Measurements from ENCODE around the gene OPRD1.

The OPRD1 gene

GRCh38 chr1:28878796-28879195 lies 66.8 kb downstream of the OPRD1 start:
- Histone ChIP-seq H3K4me1 (ENCODE audit: control insufficient read depth in 1 of 2, insufficient read depth in 2 of 2, low read length in 2 of 2) (peaks cover 0 to 8% of the 10 kb centered on the region in 2 donors), H3K36me3 (ENCODE audit: control insufficient read depth in 1 of 2, insufficient read depth in 2 of 2, low read length in 2 of 2) (no peaks in the 10 kb centered on the region), H3K9me3 (ENCODE audit: control insufficient read depth in 1 of 2, low read length in 2 of 2) (no peaks in the 10 kb centered on the region), H3K27ac (ENCODE audit: low read depth, low read length) (no peak overlapping the region), H3K9ac (ENCODE audit: low read depth in 1 of 2, low read length in 2 of 2) (no peak overlapping the region), H3K4me3 (ENCODE audit: low read depth in 1 of 2, low read length in 2 of 2) (no peak overlapping the region), H3K27me3 (ENCODE audit: control insufficient read depth in 1 of 2, insufficient read depth in 2 of 2, low read length in 2 of 2) (no peaks in the 10 kb centered on the region)

GRCh38 chr1:28882009-28882628 lies 70.1 kb downstream of the OPRD1 start:
- H3K4me3 ChIP-seq (ENCODE audit: low read depth in 1 of 2, low read length in 2 of 2): no peak overlapping the region
- no peaks in the 10 kb centered on the region for H3K9me3 ChIP-seq (ENCODE audit: control insufficient read depth in 1 of 2, low read length in 2 of 2)
- H3K27ac ChIP-seq (ENCODE audit: low read depth, low read length): no peak overlapping the region
- H3K9ac ChIP-seq (ENCODE audit: low read depth in 1 of 2, low read length in 2 of 2): no peak overlapping the region
- no peaks in the 10 kb centered on the region for H3K36me3 ChIP-seq (ENCODE audit: control insufficient read depth in 1 of 2, insufficient read depth in 2 of 2, low read length in 2 of 2)
- peaks cover 23 to 30% of the 10 kb centered on the region in 2 donors for H3K4me1 ChIP-seq (ENCODE audit: control insufficient read depth in 1 of 2, insufficient read depth in 2 of 2, low read length in 2 of 2)
- no peaks in the 10 kb centered on the region for H3K27me3 ChIP-seq (ENCODE audit: control insufficient read depth in 1 of 2, insufficient read depth in 2 of 2, low read length in 2 of 2)

- Histone ChIP-seq H3K9me3 (ENCODE audit: control insufficient read depth in 1 of 2, low read length in 2 of 2) (no peaks in the 10 kb centered on the region), H3K9ac (ENCODE audit: low read depth in 1 of 2, low read length in 2 of 2) (no peak overlapping the region), H3K27ac (ENCODE audit: low read depth, low read length) (no peak overlapping the region), H3K4me3 (ENCODE audit: low read depth in 1 of 2, low read length in 2 of 2) (no peak overlapping the region), H3K36me3 (ENCODE audit: control insufficient read depth in 1 of 2, insufficient read depth in 2 of 2, low read length in 2 of 2) (no peaks in the 10 kb centered on the region), H3K27me3 (ENCODE audit: control insufficient read depth in 1 of 2, insufficient read depth in 2 of 2, low read length in 2 of 2) (no peaks in the 10 kb centered on the region), H3K4me1 (ENCODE audit: control insufficient read depth in 1 of 2, insufficient read depth in 2 of 2, low read length in 2 of 2) (peaks cover 25 to 36% of the 10 kb centered on the region in 2 donors)
Observed at GRCh38 chr1:28883242-28883616, 71.3 kb downstream of the OPRD1 start.

GRCh38 chr1:28885472-28885877 lies 73.5 kb downstream of the OPRD1 start:
- Histone ChIP-seq H3K9ac (ENCODE audit: low read depth in 1 of 2, low read length in 2 of 2) (no peak overlapping the region), H3K4me3 (ENCODE audit: low read depth in 1 of 2, low read length in 2 of 2) (no peak overlapping the region), H3K27ac (ENCODE audit: low read depth, low read length) (no peak overlapping the region), H3K27me3 (ENCODE audit: control insufficient read depth in 1 of 2, insufficient read depth in 2 of 2, low read length in 2 of 2) (no peaks in the 10 kb centered on the region), H3K4me1 (ENCODE audit: control insufficient read depth in 1 of 2, insufficient read depth in 2 of 2, low read length in 2 of 2) (peaks cover 27 to 37% of the 10 kb centered on the region in 2 donors), H3K9me3 (ENCODE audit: control insufficient read depth in 1 of 2, low read length in 2 of 2) (no peaks in the 10 kb centered on the region), H3K36me3 (ENCODE audit: control insufficient read depth in 1 of 2, insufficient read depth in 2 of 2, low read length in 2 of 2) (no peaks in the 10 kb centered on the region)

- Histone ChIP-seq H3K27ac (ENCODE audit: low read depth, low read length) (no peak overlapping the region), H3K9ac (ENCODE audit: low read depth in 1 of 2, low read length in 2 of 2) (peak overlapping the region; percentile 44 to 90), H3K27me3 (ENCODE audit: control insufficient read depth in 1 of 2, insufficient read depth in 2 of 2, low read length in 2 of 2) (no peaks in the 10 kb centered on the region), H3K36me3 (ENCODE audit: control insufficient read depth in 1 of 2, insufficient read depth in 2 of 2, low read length in 2 of 2) (no peaks in the 10 kb centered on the region), H3K4me3 (ENCODE audit: low read depth in 1 of 2, low read length in 2 of 2) (peak overlapping the region; percentile 76 to 93), H3K4me1 (ENCODE audit: control insufficient read depth in 1 of 2, insufficient read depth in 2 of 2, low read length in 2 of 2) (peaks cover 27 to 37% of the 10 kb centered on the region in 2 donors), H3K9me3 (ENCODE audit: control insufficient read depth in 1 of 2, low read length in 2 of 2) (no peaks in the 10 kb centered on the region)
Observed at GRCh38 chr1:28885977-28886730, 74.2 kb downstream of the OPRD1 start.

- H3K36me3 ChIP-seq (ENCODE audit: control insufficient read depth in 1 of 2, insufficient read depth in 2 of 2, low read length in 2 of 2): no peaks in the 10 kb centered on the region
- peak overlapping the region; percentile 87 to 90 for H3K9ac ChIP-seq (ENCODE audit: low read depth in 1 of 2, low read length in 2 of 2)
- peak overlapping the region; percentile 76 to 93 for H3K4me3 ChIP-seq (ENCODE audit: low read depth in 1 of 2, low read length in 2 of 2)
- no peaks in the 10 kb centered on the region for H3K9me3 ChIP-seq (ENCODE audit: control insufficient read depth in 1 of 2, low read length in 2 of 2)
- peak overlapping the region; percentile 53 for H3K27ac ChIP-seq (ENCODE audit: low read depth, low read length)
- H3K27me3 ChIP-seq (ENCODE audit: control insufficient read depth in 1 of 2, insufficient read depth in 2 of 2, low read length in 2 of 2): no peaks in the 10 kb centered on the region
- peaks cover 27 to 35% of the 10 kb centered on the region in 2 donors for H3K4me1 ChIP-seq (ENCODE audit: control insufficient read depth in 1 of 2, insufficient read depth in 2 of 2, low read length in 2 of 2)
Observed at GRCh38 chr1:28886731-28887418, 74.9 kb downstream of the OPRD1 start.

- H3K4me1 ChIP-seq (ENCODE audit: control insufficient read depth in 1 of 2, insufficient read depth in 2 of 2, low read length in 2 of 2): peaks cover 27 to 30% of the 10 kb centered on the region in 2 donors
- H3K36me3 ChIP-seq (ENCODE audit: control insufficient read depth in 1 of 2, insufficient read depth in 2 of 2, low read length in 2 of 2): no peaks in the 10 kb centered on the region
- H3K27me3 ChIP-seq (ENCODE audit: control insufficient read depth in 1 of 2, insufficient read depth in 2 of 2, low read length in 2 of 2): no peaks in the 10 kb centered on the region
- no peaks in the 10 kb centered on the region for H3K9me3 ChIP-seq (ENCODE audit: control insufficient read depth in 1 of 2, low read length in 2 of 2)
- peak overlapping the region; percentile 76 to 93 for H3K4me3 ChIP-seq (ENCODE audit: low read depth in 1 of 2, low read length in 2 of 2)
- no peak overlapping the region for H3K27ac ChIP-seq (ENCODE audit: low read depth, low read length)
- peak overlapping the region; percentile 87 to 90 for H3K9ac ChIP-seq (ENCODE audit: low read depth in 1 of 2, low read length in 2 of 2)
Observed at GRCh38 chr1:28887419-28887834, 75.5 kb downstream of the OPRD1 start.

GRCh38 chr1:28887835-28888682 lies 76.1 kb downstream of the OPRD1 start:
- H3K27me3 ChIP-seq (ENCODE audit: control insufficient read depth in 1 of 2, insufficient read depth in 2 of 2, low read length in 2 of 2): no peaks in the 10 kb centered on the region
- H3K4me3 ChIP-seq (ENCODE audit: low read depth in 1 of 2, low read length in 2 of 2): peak overlapping the region; percentile 76 to 93
- H3K9ac ChIP-seq (ENCODE audit: low read depth in 1 of 2, low read length in 2 of 2): peak overlapping the region; percentile 87 to 90
- H3K9me3 ChIP-seq (ENCODE audit: control insufficient read depth in 1 of 2, low read length in 2 of 2): no peaks in the 10 kb centered on the region
- H3K36me3 ChIP-seq (ENCODE audit: control insufficient read depth in 1 of 2, insufficient read depth in 2 of 2, low read length in 2 of 2): no peaks in the 10 kb centered on the region
- no peak overlapping the region for H3K27ac ChIP-seq (ENCODE audit: low read depth, low read length)
- H3K4me1 ChIP-seq (ENCODE audit: control insufficient read depth in 1 of 2, insufficient read depth in 2 of 2, low read length in 2 of 2): peaks cover 27 to 29% of the 10 kb centered on the region in 2 donors

GRCh38 chr1:28888915-28889314 lies 76.9 kb downstream of the OPRD1 start:
- peaks cover 27 to 29% of the 10 kb centered on the region in 2 donors for H3K4me1 ChIP-seq (ENCODE audit: control insufficient read depth in 1 of 2, insufficient read depth in 2 of 2, low read length in 2 of 2)
- H3K36me3 ChIP-seq (ENCODE audit: control insufficient read depth in 1 of 2, insufficient read depth in 2 of 2, low read length in 2 of 2): peaks cover 0 to 4% of the 10 kb centered on the region in 2 donors
- H3K27ac ChIP-seq (ENCODE audit: low read depth, low read length): no peak overlapping the region
- H3K9ac ChIP-seq (ENCODE audit: low read depth in 1 of 2, low read length in 2 of 2): no peak overlapping the region
- no peaks in the 10 kb centered on the region for H3K9me3 ChIP-seq (ENCODE audit: control insufficient read depth in 1 of 2, low read length in 2 of 2)
- no peak overlapping the region for H3K4me3 ChIP-seq (ENCODE audit: low read depth in 1 of 2, low read length in 2 of 2)
- H3K27me3 ChIP-seq (ENCODE audit: control insufficient read depth in 1 of 2, insufficient read depth in 2 of 2, low read length in 2 of 2): no peaks in the 10 kb centered on the region

Data from duodenal mucosa (tissue), 2 donors.